Right ventricle myocardium superior (tissue), 1 donor: ENCODE measurements around the gene C14orf180. TPM values are rescaled to one million over a fixed set of nuclear protein-coding genes. Genes with fewer than 3 reads are reported as not detected.
"Not testable (repeated sequence)": the region's sequence is repeated elsewhere in the genome, so short reads cannot be mapped to it uniquely, and the experiment has no call there.

Experiments
- ATAC-seq: fragments of 200-7000 bp; cut with Tn5 transposase; one replicate; pipeline ENCODE4 v1.9.1; 2020; ENCODE audit warnings: mild to moderate bottlenecking; ENCODE audit not compliant: poor library complexity
- DNase-seq: peaks from one replicate; pipeline ENCODE4 v3.0.0-alpha.2; 2020
- intact Hi-C: fragments of 100-400 bp; cut with DNase I; formaldehyde crosslinking; loops from one replicate; pipeline ENCODE4 v1.11.2; 2022
- total RNA-seq: library from RNA; stranded (reverse); fragmentation: NEBNext Ultra II Directional; extraction: Animal tissue kit (Norgen Biotek cat#: 25700); gene quantifications from one replicate; pipeline ENCODE4 v1.2.1, GENCODE V29; 2021
- donor health status: DM: no; HTN: yes; CAD: no; lungs with severe emphysema.

Gene C14orf180
- total RNA-seq, 1 donor from 2014 or later, result 42.5 TPM

GRCh38 chr14:104633276-104634137 is 53.9 kb downstream of the C14orf180 start:
- ATAC-seq (no peak), DNase-seq (no peak)
- intact Hi-C loops, result no loop called here

- intact Hi-C loops, result no loop called here
- ATAC-seq, result no peak
- no peak for DNase-seq
These were observed 54.7 kb downstream of the C14orf180 start for GRCh38 chr14:104634138-104634760.

GRCh38 chr14:104634886-104635570 is 55.5 kb downstream of the C14orf180 start:
- no peak for DNase-seq
- intact Hi-C loops, result loop anchor here (5.0 kb wide), 1 partner anchor 498 kb away; the partner anchor contains the start of gene KIF26A

GRCh38 chr14:104635717-104636116 is 56.2 kb downstream of the C14orf180 start:
- DNase-seq (no peak), ATAC-seq (no peak)
- intact Hi-C loops, result loop anchor here (5.0 kb wide), 1 partner anchor 498 kb away; the partner anchor contains the start of gene KIF26A

More at GRCh38 chr14:104634886-104635570, 55.5 kb downstream of the C14orf180 start:
- ATAC-seq, result no peak

GRCh38 chr14:104636131-104636530 is 56.6 kb downstream of the C14orf180 start:
- ATAC-seq, result no peak
- intact Hi-C loops, result loop anchor here (5.0 kb wide), 1 partner anchor 499 kb away; the partner anchor contains the start of gene KIF26A
- no peak for DNase-seq

GRCh38 chr14:104636846-104637545 is 57.4 kb downstream of the C14orf180 start:
- not testable (repeated sequence) for ATAC-seq, DNase-seq
- intact Hi-C loops, result loop anchor here (5.0 kb wide), 1 partner anchor 500 kb away; the partner anchor contains the start of gene KIF26A

- intact Hi-C loops, result loop anchor here (5.0 kb wide), 1 partner anchor 500 kb away; the partner anchor contains the start of gene KIF26A
- ATAC-seq, result no peak
- no peak for DNase-seq
These were observed 58.0 kb downstream of the C14orf180 start for GRCh38 chr14:104637546-104638003.

- intact Hi-C loops, result loop anchor here (5.0 kb wide), 1 partner anchor 501 kb away; the partner anchor contains the start of gene KIF26A
- DNase-seq, result no peak
- no peak for ATAC-seq
These were observed 58.6 kb downstream of the C14orf180 start for GRCh38 chr14:104638190-104638589.

- peak; percentile 20 for DNase-seq
- intact Hi-C loops, result loop anchor here (5.0 kb wide), 1 partner anchor 502 kb away; the partner anchor contains the start of gene KIF26A
- no peak for ATAC-seq
These were observed 59.4 kb downstream of the C14orf180 start for GRCh38 chr14:104638927-104639450.

GRCh38 chr14:104639471-104639870 is 59.9 kb downstream of the C14orf180 start:
- intact Hi-C loops, result loop anchor here (5.0 kb wide), 1 partner anchor 502 kb away; the partner anchor contains the start of gene KIF26A
- ATAC-seq (no peak), DNase-seq (peak; percentile 26)

Other genes with a start within 250 kb of the C14orf180 start
- not detected for gene TMEM179, start 25.0 kb downstream of the C14orf180 start, total RNA-seq
- gene INF2, start 109.9 kb downstream of the C14orf180 start, total RNA-seq, result 28.3 TPM
- 215 TPM for gene ADSS1, start 144.5 kb downstream of the C14orf180 start, total RNA-seq
- gene SIVA1, start 173.4 kb downstream of the C14orf180 start, total RNA-seq, result 60.7 TPM
- gene AKT1, start 216.0 kb downstream of the C14orf180 start, total RNA-seq, result 120 TPM
- gene ZBTB42, start 221.3 kb downstream of the C14orf180 start, total RNA-seq, result 5.0 TPM